GM13977 (cell line): ENCODE results near the gene FANCC.

Experiments
- DNase-seq: peaks from one replicate; pipeline ENCODE4 v3.0.0; 2012; ENCODE audit warnings: low spot score
- CTCF ChIP-seq: IDR thresholded peaks from 2 replicates; pipeline ENCODE4 v1.5.1; 2012; ENCODE audit warnings: mild to moderate bottlenecking, control low read depth; ENCODE audit not compliant: insufficient read depth; ENCODE audit errors: extremely low read depth, missing control alignments
- in situ Hi-C: fragments of 300-500 bp; cut with MboI; formaldehyde crosslinking; loops from one replicate; pipeline ENCODE4 v1.12.0; 2022; ENCODE audit warnings: low sequenced_read_pairs, low pct_unique_long_range_greater_than_20kb, mixed read lengths, inconsistent platforms; ENCODE audit not compliant: unreplicated experiment

FANCC gene

GRCh38 chr9:95132366-95133324, 184.9 kb downstream of the FANCC start:
- DNase-seq, result no peak

GRCh38 chr9:95131023-95131943, 186.2 kb downstream of the FANCC start:
- peak; percentile 77 for TF ChIP-seq CTCF
- DNase-seq, result peak; percentile 76
- in situ Hi-C loops, result no loop called here

More at GRCh38 chr9:95132366-95133324, 184.9 kb downstream of the FANCC start:
- in situ Hi-C loops, result no loop called here
- no peak for TF ChIP-seq CTCF

- TF ChIP-seq CTCF, result no peak
- DNase-seq, result no peak
- in situ Hi-C loops, result no loop called here
These were observed 187.0 kb downstream of the FANCC start for GRCh38 chr9:95130484-95130883.

GRCh38 chr9:95129476-95130291, 187.8 kb downstream of the FANCC start:
- in situ Hi-C loops, result loop anchor here (5.0 kb wide), 1 partner anchor 447 kb away; no protein-coding TSS in a partner anchor
- no peak for DNase-seq
- TF ChIP-seq CTCF, result no peak

- no peak for DNase-seq
- in situ Hi-C loops, result loop anchor here (5.0 kb wide), 1 partner anchor 446 kb away; no protein-coding TSS in a partner anchor
- TF ChIP-seq CTCF, result no peak
These were observed 189.4 kb downstream of the FANCC start for GRCh38 chr9:95128177-95128524.
